Adrenal gland (tissue), 12 donors: ENCODE data around the gene FAM209B. TPM values are rescaled to one million over a fixed set of nuclear protein-coding genes. Genes with fewer than 3 reads are reported as not detected.

Experiments used
- DNase-seq, 7 donors: peaks; one replicate each; pipeline ENCODE4 v3.0.0-alpha.2; 2019 to 2020
- H3K27ac ChIP-seq, 5 donors: fragments of 200-600 bp; sonication (generic) in 4 of 5; 1 replicate in 3 of 5; 2 replicates in 2 of 5; pipeline versions ENCODE4 v1.5.1 to v1.8.0; 2016 to 2020; ENCODE audit warnings: mild to moderate bottlenecking in 1 of 5
- H3K27me3 ChIP-seq: fragments of 200-600 bp; 2 replicates; pipeline ENCODE4 v1.8.0; 2021
- H3K36me3 ChIP-seq, 2 donors: fragments of 200-600 bp; replicated peaks in 1 of 2; 1 replicate in 1 of 2; 2 replicates in 1 of 2; pipeline versions ENCODE4 v1.5.1 to v1.8.0; 2018 to 2022
- H3K4me1 ChIP-seq, 2 donors: fragments of 200-600 bp; replicated peaks in 1 of 2; 1 replicate in 1 of 2; 2 replicates in 1 of 2; pipeline versions ENCODE4 v1.5.1 to v1.8.0; 2018 to 2021
- H3K4me3 ChIP-seq, 4 donors: fragments of 200-600 bp; sonication (generic) in 3 of 4; one replicate each; pipeline ENCODE4 v1.5.1; 2016 to 2018
- H3K9me3 ChIP-seq, 3 donors: fragments of 200-600 bp; sonication (generic) in 1 of 3; replicated peaks in 1 of 3; 1 replicate in 2 of 3; 2 replicates in 1 of 3; pipeline versions ENCODE4 v1.5.1 to v1.8.0; 2016 to 2021
- CTCF ChIP-seq, 6 experiments: fragments of 450-650 bp in 4 of 6; fragments of 200-600 bp in 2 of 6; sonication (generic) in 1 of 6; IDR thresholded peaks; 1 replicate in 5 of 6; 2 replicates in 1 of 6; pipeline versions ENCODE4 v1.5.1 to v1.8.0; 2016 to 2021; ENCODE audit warnings: antibody characterized with exemption in 6 of 6, mild to moderate bottlenecking in 2 of 6, moderate library complexity in 1 of 6
- POLR2A ChIP-seq, 2 donors: fragments of 450-650 bp; IDR thresholded peaks; one replicate each; pipeline ENCODE4 v1.6.1; 2017; ENCODE audit warnings: antibody characterized with exemption in 2 of 2, mild to moderate bottlenecking in 2 of 2, moderate library complexity in 1 of 2
- WGBS, 4 donors: extraction: QIAGEN DNeasy Blood & Tissue Kit in 2 of 4; methylation state at CpG; one replicate each; pipeline versions ENCODE4 v1.1.5 to v1.1.7; 2013 to 2017; 5-methylcytosine and 5-hydroxymethylcytosine counted together
- intact Hi-C, 2 donors: fragments of 100-400 bp; cut with DNase I; formaldehyde crosslinking; loops; one replicate each; pipeline versions ENCODE4 v1.14.1 to v1.15.0; 2022 to 2023
- polyA plus RNA-seq, 3 donors: library from polyadenylated mRNA; stranded (reverse); fragments of 200-250 nt in 2 of 3; fragments of 350-450 nt in 1 of 3; fragmentation: Illumina TruSeq in 1 of 3; extraction: RNeasy Lipid Tissue Mini Kit (QIAGEN cat#74804) in 1 of 3; gene quantifications; one replicate each; pipeline ENCODE4 v1.2.3, GENCODE V29; 2013 to 2014
- total RNA-seq, 9 donors: library from RNA; depleted of rRNA in 4 of 9; stranded (reverse); fragments of >200 nt in 4 of 9; fragments of 120-200 nt in 1 of 9; fragmentation: NEBNext Ultra II Directional in 1 of 9; extraction: Animal tissue kit (Norgen Biotek cat#: 25700) in 1 of 9; gene quantifications; one replicate each; pipeline versions ENCODE4 v1.1.0 to v1.2.4, GENCODE V29; 2013 to 2023
- donor health status: healthy with polysubstance abuse.
- donor health status: Bipolar disorder and iron deficiency.
- donor health status: DM: yes; HTN: yes; CAD: no.
- donor health status: DM: no; HTN: no; CAD: no.
- donor health status: DM: no; HTN: no; CAD: no.
- donor health status: DM: yes; HTN: yes; CAD: no.

Gene FAM209B
- total and polyA plus RNA-seq, 12 donors = 0.17 to 0.80 (median 0.48) TPM; not detected in 8

GRCh38 chr20:56582542-56582941 lies 49.5 kb downstream of the FAM209B start:
- Histone ChIP-seq H3K4me1 (no peaks in the 10 kb centered on the region), H3K27me3 (peaks cover 4% of the 10 kb centered on the region), H3K36me3 (no peaks in the 10 kb centered on the region), H3K9me3 (no peaks in the 10 kb centered on the region), H3K4me3 (no peak overlapping the region), H3K27ac (no peak overlapping the region)
- intact Hi-C loops = no loop called here
- 42 to 75% (median 58%) methylated on average over 3 to 4 of the region's 4 CpGs for WGBS, 4 donors
- DNase-seq = no peak
- TF ChIP-seq POLR2A (IDR thresholded peaks at IDR 0.05) (no peak), CTCF (IDR thresholded peaks at IDR 0.05) (no peak)

- no peak overlapping the region for H3K27ac ChIP-seq
- DNase-seq = no peak
- 78 to 83% (median 78%) methylated on average over 5 of the region's 5 CpGs for WGBS, 4 donors
- no peak overlapping the region for H3K4me3 ChIP-seq
- H3K9me3 ChIP-seq = no peaks in the 10 kb centered on the region
- H3K36me3 ChIP-seq = no peaks in the 10 kb centered on the region
- H3K27me3 ChIP-seq = no peaks in the 10 kb centered on the region
- intact Hi-C loops = no loop called here
- H3K4me1 ChIP-seq = no peaks in the 10 kb centered on the region
- no peak for TF ChIP-seq CTCF (IDR thresholded peaks at IDR 0.05)
- no peak for TF ChIP-seq POLR2A (IDR thresholded peaks at IDR 0.05)
Observed at GRCh38 chr20:56584916-56585315, 51.9 kb downstream of the FAM209B start.

Other genes starting within 250 kb of the FAM209B start
- 100 to 1,000 TPM in 8 of 9 donors, 10 to 100 TPM in 1; 90.0 to 207 (median 133) TPM for gene FAM210B, start 174.3 kb upstream of the FAM209B start, total RNA-seq
- 100 to 1,000 TPM in 1 of 3 donors, 10 to 100 TPM in 2; 74.9 to 207 (median 75.5) TPM for gene FAM210B, start 174.3 kb upstream of the FAM209B start, polyA plus RNA-seq
- 10 to 100 TPM in 1 of 9 donors, 1 to 10 TPM in 8; 1.4 to 56.6 (median 3.1) TPM for gene AURKA, start 141.0 kb upstream of the FAM209B start, total RNA-seq
- 1 to 10 TPM; 1.1 to 5.8 (median 1.3) TPM for gene AURKA, start 141.0 kb upstream of the FAM209B start, polyA plus RNA-seq
- gene CSTF1, start 140.6 kb upstream of the FAM209B start, total RNA-seq = 10 to 100 TPM; 28.7 to 53.1 (median 33.5) TPM
- 10 to 100 TPM in 1 of 3 donors, 1 to 10 TPM in 2; 5.1 to 48.3 (median 8.2) TPM for gene CSTF1, start 140.6 kb upstream of the FAM209B start, polyA plus RNA-seq
- gene CASS4, start 121.0 kb upstream of the FAM209B start, total RNA-seq = 1 to 10 TPM in 7 of 9 donors, under 1 TPM in 2; 0.78 to 4.7 (median 1.4) TPM
- under 1 TPM; 0.37 to 0.97 (median 0.73) TPM for gene CASS4, start 121.0 kb upstream of the FAM209B start, polyA plus RNA-seq
- gene RTF2, start 64.6 kb upstream of the FAM209B start, total RNA-seq = 100 to 1,000 TPM in 3 of 9 donors, 10 to 100 TPM in 6; 68.9 to 115 (median 95.7) TPM
- gene RTF2, start 64.6 kb upstream of the FAM209B start, polyA plus RNA-seq = 100 to 1,000 TPM in 1 of 3 donors, 10 to 100 TPM in 2; 48.8 to 156 (median 75.9) TPM
- under 1 TPM in 2 of 9 donors, not detected in 7; 0.22 to 0.28 TPM for gene FAM209A, start 8.5 kb upstream of the FAM209B start, total RNA-seq
- 1 to 10 TPM in 1 of 3 donors, under 1 TPM in 1, not detected in 1; 0.40 to 1.3 TPM for gene FAM209A, start 8.5 kb upstream of the FAM209B start, polyA plus RNA-seq
- 1 to 10 TPM in 2 of 9 donors, under 1 TPM in 6, not detected in 1; 0.24 to 1.2 (median 0.63) TPM for gene TFAP2C, start 96.1 kb downstream of the FAM209B start, total RNA-seq
- gene TFAP2C, start 96.1 kb downstream of the FAM209B start, polyA plus RNA-seq = under 1 TPM; 0.16 to 0.27 (median 0.24) TPM